ENCODE results near the gene FKBP6. TPM values are rescaled to one million over a fixed set of nuclear protein-coding genes. Genes with fewer than 3 reads are reported as not detected.

Gene FKBP6
- total RNA-seq, 1 experiment from 2014 or later: 0.11 TPM

GRCh38 chr7:73387221-73387828, 59.4 kb downstream of the FKBP6 start:
- TF ChIP-seq ATF6 (CRISPR knock-in tag; IDR thresholded peaks at IDR 0.05) (no peak), FOXJ3 (CRISPR knock-in tag; IDR thresholded peaks at IDR 0.05; ENCODE audit: borderline replicate concordance) (no peak), ZMAT4 (CRISPR knock-in tag; IDR thresholded peaks at IDR 0.05) (no peak), ZNF138 (CRISPR knock-in tag; conservative IDR thresholded peaks at IDR 0.05) (no peak), SMAD4 (CRISPR knock-in tag; IDR thresholded peaks at IDR 0.05) (no peak), FOXK1 (CRISPR knock-in tag; IDR thresholded peaks at IDR 0.05) (no peak), JUN (CRISPR knock-in tag; IDR thresholded peaks at IDR 0.05) (no peak), AR (CRISPR knock-in tag; IDR thresholded peaks at IDR 0.05) (no peak), GABPB1 (CRISPR knock-in tag; IDR thresholded peaks at IDR 0.05) (no peak), ZNF423 (CRISPR knock-in tag; IDR thresholded peaks at IDR 0.05) (no peak), OVOL2 (CRISPR knock-in tag; IDR thresholded peaks at IDR 0.05; ENCODE audit: borderline replicate concordance) (no peak), TEAD4 (CRISPR knock-in tag; IDR thresholded peaks at IDR 0.05) (no peak), ESRRA (CRISPR knock-in tag; IDR thresholded peaks at IDR 0.05; ENCODE audit: borderline replicate concordance) (no peak), USF1 (CRISPR knock-in tag; IDR thresholded peaks at IDR 0.05) (no peak), ZNF512 (CRISPR knock-in tag; IDR thresholded peaks at IDR 0.05; ENCODE audit: borderline replicate concordance) (no peak), ETV6 (CRISPR knock-in tag; IDR thresholded peaks at IDR 0.05) (no peak)
- DNase-seq (ENCODE audit: low spot score): no peak
- peaks cover 14% of the 10 kb centered on the region for H3K4me1 Mint-ChIP-seq
- H3K36me3 Mint-ChIP-seq: peaks cover 18% of the 10 kb centered on the region
- H3K4me3 Mint-ChIP-seq: no peak overlapping the region
- CTCF ChIA-PET: no interaction called here
- POLR2A ChIA-PET: no interaction called here
- H3K27me3 Mint-ChIP-seq (ENCODE audit: low read depth): peaks cover 45% of the 10 kb centered on the region
- H3K27ac Mint-ChIP-seq: no peak overlapping the region
- H3K9me3 Mint-ChIP-seq: peaks cover 46% of the 10 kb centered on the region
- no peak for ATAC-seq

- Mint-ChIP-seq H3K27ac (no peak overlapping the region), H3K27me3 (ENCODE audit: low read depth) (peaks cover 48% of the 10 kb centered on the region), H3K4me3 (no peak overlapping the region), H3K9me3 (peaks cover 45% of the 10 kb centered on the region), H3K36me3 (peaks cover 18% of the 10 kb centered on the region), H3K4me1 (peaks cover 14% of the 10 kb centered on the region)
- ATAC-seq: no peak
- ChIA-PET CTCF (no interaction called here), POLR2A (no interaction called here)
- DNase-seq (ENCODE audit: low spot score): no peak
- TF ChIP-seq OVOL2 (CRISPR knock-in tag; IDR thresholded peaks at IDR 0.05; ENCODE audit: borderline replicate concordance) (no peak), ZNF671 (CRISPR knock-in tag; IDR thresholded peaks at IDR 0.05) (no peak), ZNF423 (CRISPR knock-in tag; IDR thresholded peaks at IDR 0.05) (no peak), GTF2I (CRISPR knock-in tag; conservative IDR thresholded peaks at IDR 0.05) (no peak), ATF6 (CRISPR knock-in tag; IDR thresholded peaks at IDR 0.05) (no peak), SP1 (CRISPR knock-in tag; conservative IDR thresholded peaks at IDR 0.05) (no peak), TP53 (CRISPR knock-in tag; IDR thresholded peaks at IDR 0.05) (no peak), TEAD4 (CRISPR knock-in tag; IDR thresholded peaks at IDR 0.05) (no peak), E2F1 (CRISPR knock-in tag; IDR thresholded peaks at IDR 0.05) (no peak), ZNF317 (CRISPR knock-in tag; IDR thresholded peaks at IDR 0.05; ENCODE audit: borderline replicate concordance, low read depth) (no peak), HMGXB4 (CRISPR knock-in tag; IDR thresholded peaks at IDR 0.05) (no peak)
Observed at GRCh38 chr7:73387908-73388414, 60.0 kb downstream of the FKBP6 start.

All from WTC11 (cell line).